NT2/D1 (cell line): Measurements from ENCODE around the gene TMEM69.
A peak's percentile ranks its signal among the peaks of the same experiment; 100 is the strongest.

ENCODE experiments used
- DNase-seq: peaks from one replicate; pipeline ENCODE4 v3.0.0-alpha.2; 2011; ENCODE audit warnings: low read depth, low spot score
- H3K27me3 ChIP-seq: 2 replicates; pipeline ENCODE4 v1.6.0; 2011; ENCODE audit warnings: mild to moderate bottlenecking; ENCODE audit not compliant: insufficient read length, insufficient read depth
- H3K36me3 ChIP-seq: 2 replicates; pipeline ENCODE4 v1.6.1; 2011; ENCODE audit warnings: mild to moderate bottlenecking, low read length, mixed read lengths; ENCODE audit not compliant: insufficient read depth, insufficient read length
- H3K4me1 ChIP-seq: 2 replicates; pipeline ENCODE4 v1.5.1; 2011; ENCODE audit not compliant: insufficient read depth, insufficient read length
- H3K4me3 ChIP-seq: 2 replicates; pipeline ENCODE4 v1.5.1; 2011; ENCODE audit warnings: low read depth; ENCODE audit not compliant: insufficient read length
- H3K9ac ChIP-seq: 2 replicates; pipeline ENCODE4 v1.6.0; 2011; ENCODE audit warnings: low read depth; ENCODE audit not compliant: insufficient read length
- H3K9me3 ChIP-seq: 2 replicates; pipeline ENCODE4 v1.5.1; 2011; ENCODE audit warnings: mild to moderate bottlenecking, low read length; ENCODE audit not compliant: insufficient read depth
- SUZ12 ChIP-seq: IDR thresholded peaks from 2 replicates; pipeline ENCODE4 v1.6.1; 2011; ENCODE audit not compliant: insufficient read length, insufficient read depth; ENCODE audit errors: extremely low read depth
- YY1 ChIP-seq: IDR thresholded peaks from 2 replicates; pipeline ENCODE4 v1.6.1; 2011; ENCODE audit not compliant: insufficient read length, insufficient read depth
- ZNF274 ChIP-seq: IDR thresholded peaks from 2 replicates; pipeline ENCODE4 v1.6.1; 2011; ENCODE audit warnings: mild to moderate bottlenecking, low read depth, low read length

The TMEM69 gene

DNA sequence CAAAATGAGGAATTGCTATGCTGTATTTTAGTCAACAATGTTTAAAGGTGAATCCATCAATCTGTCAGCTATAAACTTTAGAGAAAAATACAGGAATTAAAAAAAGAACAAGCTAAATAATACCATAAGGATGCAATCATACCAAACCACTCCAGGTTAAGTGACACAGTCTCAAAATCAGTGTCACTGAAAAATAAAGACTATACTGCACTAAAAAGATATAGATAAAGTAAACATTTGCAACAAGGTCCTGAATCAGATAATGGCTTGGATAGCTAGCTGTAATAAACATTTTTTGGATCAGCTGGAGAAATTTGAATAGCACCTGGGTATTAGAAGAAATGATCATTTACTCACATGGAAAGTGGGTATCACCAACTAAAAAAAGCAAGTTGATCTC, 9.5 kb upstream of the TMEM69 start:
- H3K27me3 ChIP-seq, result no peaks in the 10 kb centered on the region
- H3K4me3 ChIP-seq, result no peak overlapping the region
- TF ChIP-seq SUZ12 (no peak), YY1 (no peak), ZNF274 (no peak)
- peaks cover 10% of the 10 kb centered on the region for H3K36me3 ChIP-seq
- no peaks in the 10 kb centered on the region for H3K9me3 ChIP-seq
- DNase-seq, result no peak
- H3K9ac ChIP-seq, result no peak overlapping the region
- H3K4me1 ChIP-seq, result no peaks in the 10 kb centered on the region

DNA sequence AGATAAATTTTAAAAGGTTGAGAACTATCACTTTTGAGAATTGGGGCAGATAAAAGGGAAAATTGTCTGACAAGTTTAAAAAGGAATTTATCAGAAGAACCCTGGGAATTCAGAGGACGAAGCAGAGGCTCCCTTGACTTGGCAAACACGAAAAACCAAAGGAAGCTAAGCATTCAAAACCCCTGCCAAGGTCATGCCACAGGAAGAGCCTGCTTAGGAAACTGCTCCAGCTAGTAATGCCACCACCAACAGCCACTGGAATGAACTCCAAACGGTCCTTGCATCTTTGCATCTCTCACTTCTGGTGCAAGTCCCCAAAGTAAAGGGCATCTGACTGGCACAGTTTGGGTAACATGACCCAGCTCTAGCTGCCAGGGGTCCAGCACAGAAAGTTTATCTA, 8.9 kb upstream of the TMEM69 start:
- Histone ChIP-seq H3K4me1 (no peaks in the 10 kb centered on the region), H3K36me3 (peaks cover 7% of the 10 kb centered on the region), H3K9ac (no peak overlapping the region), H3K27me3 (no peaks in the 10 kb centered on the region), H3K4me3 (no peak overlapping the region), H3K9me3 (no peaks in the 10 kb centered on the region)
- DNase-seq, result no peak
- TF ChIP-seq SUZ12 (no peak), ZNF274 (no peak), YY1 (no peak)

GRCh38 chr1:45682942-45683341, 5.0 kb upstream of the TMEM69 start:
- no peaks in the 10 kb centered on the region for H3K4me1 ChIP-seq
- H3K9ac ChIP-seq, result no peak overlapping the region
- no peaks in the 10 kb centered on the region for H3K27me3 ChIP-seq
- no peak for TF ChIP-seq ZNF274
- no peak for TF ChIP-seq YY1
- TF ChIP-seq SUZ12, result no peak
- no peak overlapping the region for H3K4me3 ChIP-seq
- H3K9me3 ChIP-seq, result no peaks in the 10 kb centered on the region
- H3K36me3 ChIP-seq, result peaks cover 3% of the 10 kb centered on the region
- no peak for DNase-seq

DNA sequence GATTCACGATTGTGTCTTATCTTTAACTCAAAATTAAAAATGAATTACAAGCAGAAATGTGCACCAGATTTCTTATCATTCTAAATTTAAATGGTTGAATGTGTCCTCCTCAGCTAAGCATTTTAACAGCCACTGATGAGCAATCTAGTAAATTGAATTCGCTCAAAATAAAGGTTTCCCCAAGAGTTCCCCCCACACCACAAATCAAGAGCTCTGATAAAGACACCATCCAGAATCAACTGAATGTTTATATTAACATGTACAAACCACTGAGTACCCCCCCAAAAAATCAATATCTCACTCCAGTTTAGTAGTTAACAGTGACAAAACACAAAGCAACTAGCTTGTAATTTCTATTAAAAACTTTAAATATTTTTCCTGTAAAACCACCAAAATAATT, 3.6 kb upstream of the TMEM69 start:
- Histone ChIP-seq H3K9me3 (no peaks in the 10 kb centered on the region), H3K9ac (no peak overlapping the region), H3K4me3 (no peak overlapping the region), H3K4me1 (no peaks in the 10 kb centered on the region), H3K27me3 (no peaks in the 10 kb centered on the region), H3K36me3 (peaks cover 4% of the 10 kb centered on the region)
- no peak for DNase-seq
- TF ChIP-seq YY1 (no peak), SUZ12 (no peak), ZNF274 (no peak)

GRCh38 chr1:45685308-45686014, 2.5 kb upstream of the TMEM69 start:
- no peak for DNase-seq
- H3K9me3 ChIP-seq, result no peaks in the 10 kb centered on the region
- peaks cover 15% of the 10 kb centered on the region for H3K36me3 ChIP-seq
- peak overlapping the region; percentile 98 for H3K4me3 ChIP-seq
- peak; percentile 18 for TF ChIP-seq YY1
- no peak for TF ChIP-seq SUZ12
- H3K4me1 ChIP-seq, result no peaks in the 10 kb centered on the region
- no peaks in the 10 kb centered on the region for H3K27me3 ChIP-seq
- peak overlapping the region; percentile 98 for H3K9ac ChIP-seq

DNA sequence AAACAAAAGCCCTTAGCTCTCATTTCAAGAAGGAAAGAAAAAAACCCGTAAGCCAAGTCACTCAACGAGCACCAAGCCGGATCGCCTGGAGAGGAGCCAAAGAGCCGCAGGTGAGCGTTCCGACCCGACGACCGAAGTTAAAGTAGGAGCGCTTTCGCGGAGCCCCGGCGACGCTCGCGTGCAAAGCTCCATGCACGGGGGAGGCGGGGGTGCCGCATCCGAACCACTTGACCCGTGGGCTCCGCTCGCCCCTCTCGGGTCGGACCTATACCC, 2.0 kb upstream of the TMEM69 start:
- DNase-seq, result peak; percentile 68
- Histone ChIP-seq H3K36me3 (peaks cover 20% of the 10 kb centered on the region), H3K4me1 (no peaks in the 10 kb centered on the region), H3K9me3 (no peaks in the 10 kb centered on the region), H3K4me3 (peak overlapping the region; percentile 98), H3K27me3 (no peaks in the 10 kb centered on the region), H3K9ac (peak overlapping the region; percentile 98)
- TF ChIP-seq SUZ12, result no peak
- no peak for TF ChIP-seq YY1
- no peak for TF ChIP-seq ZNF274

DNA sequence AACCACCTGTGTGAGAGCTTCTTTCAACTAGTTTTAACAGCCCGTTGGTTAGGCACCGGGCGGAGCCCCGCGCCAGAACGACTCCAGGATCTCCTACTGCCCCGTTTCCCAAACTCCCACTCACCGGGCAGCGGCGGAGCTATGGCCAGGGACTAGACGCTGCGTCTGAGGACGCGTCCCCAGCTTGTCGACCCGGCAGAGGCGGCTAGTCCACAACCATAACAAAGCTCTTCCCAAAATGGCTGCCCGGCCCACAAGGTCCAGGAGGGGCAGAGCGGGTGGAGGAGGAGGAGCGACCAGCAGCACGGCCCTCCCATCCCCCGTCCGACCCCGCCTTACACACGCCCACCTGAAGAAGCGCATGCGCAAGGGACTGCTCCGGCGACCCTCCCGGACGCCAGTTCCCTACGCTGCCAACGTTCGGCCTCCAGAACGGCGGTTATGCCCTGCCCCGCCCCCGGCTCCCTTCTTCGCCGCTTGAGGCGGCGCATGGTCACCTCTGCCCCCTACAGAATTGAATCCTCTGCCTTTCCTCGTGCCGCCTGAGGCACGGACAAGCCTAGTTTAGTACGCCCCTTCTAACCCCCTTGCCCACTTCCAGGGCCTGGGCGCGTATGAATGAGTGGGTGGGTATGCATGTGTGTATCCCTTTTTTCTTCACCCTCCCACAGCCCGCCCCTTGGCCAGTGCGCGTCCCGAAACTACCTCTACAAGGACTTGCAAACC, 1.5 kb upstream of the TMEM69 start, which contains the start of gene GPBP1L1:
Gene GPBP1L1, minus strand, starts transcription at position 246 of the 726 bp plus-strand sequence. CDS start 27,446 bp downstream, outside the sequence.
- Histone ChIP-seq H3K9ac (peak within 1 kb of the TSS; percentile 98), H3K9me3 (no peaks in the 10 kb centered on the region), H3K4me1 (no peaks in the 10 kb centered on the region), H3K36me3 (peaks cover 25% of the 10 kb centered on the region), H3K27me3 (no peaks in the 10 kb centered on the region), H3K4me3 (peak within 1 kb of the TSS; percentile 98)
- TF ChIP-seq ZNF274, result no peak
- TF ChIP-seq YY1, result peak; percentile 87
- TF ChIP-seq SUZ12, result no peak
- peak; percentile 98 for DNase-seq
